ENCODE results near the gene TSSK2. TPM values are rescaled to one million over a fixed set of nuclear protein-coding genes. Genes with fewer than 3 reads are reported as not detected.

TSSK2 gene
- total RNA-seq, 2 donors from 2014 or later, result 8.0 TPM; not detected in 1

GRCh38 chr22:19174106-19175025 is 43.3 kb downstream of the TSSK2 start:
- Histone ChIP-seq H3K36me3 (no peaks in the 10 kb centered on the region), H3K27me3 (replicated peaks; ENCODE audit: insufficient read depth) (no peaks in the 10 kb centered on the region), H3K4me1 (replicated peaks) (peaks cover 20% of the 10 kb centered on the region), H3K9me3 (no peaks in the 10 kb centered on the region), H3K4me3 (no peak overlapping the region), H3K27ac (no peak overlapping the region)
- 54% methylated on average over 10 of the region's 14 CpGs for WGBS
- intact Hi-C loops (cut with DNase I), result loop anchor here (5.0 kb wide), 1 partner anchor 118 kb away; the partner anchor contains the start of gene CLTCL1
- DNase-seq (ENCODE audit: low spot score), result no peak
- TF ChIP-seq POLR2A (IDR thresholded peaks at IDR 0.05) (no peak), POLR2AphosphoS5 (IDR thresholded peaks at IDR 0.05) (no peak)
- TF ChIP-seq, protein P1, sequence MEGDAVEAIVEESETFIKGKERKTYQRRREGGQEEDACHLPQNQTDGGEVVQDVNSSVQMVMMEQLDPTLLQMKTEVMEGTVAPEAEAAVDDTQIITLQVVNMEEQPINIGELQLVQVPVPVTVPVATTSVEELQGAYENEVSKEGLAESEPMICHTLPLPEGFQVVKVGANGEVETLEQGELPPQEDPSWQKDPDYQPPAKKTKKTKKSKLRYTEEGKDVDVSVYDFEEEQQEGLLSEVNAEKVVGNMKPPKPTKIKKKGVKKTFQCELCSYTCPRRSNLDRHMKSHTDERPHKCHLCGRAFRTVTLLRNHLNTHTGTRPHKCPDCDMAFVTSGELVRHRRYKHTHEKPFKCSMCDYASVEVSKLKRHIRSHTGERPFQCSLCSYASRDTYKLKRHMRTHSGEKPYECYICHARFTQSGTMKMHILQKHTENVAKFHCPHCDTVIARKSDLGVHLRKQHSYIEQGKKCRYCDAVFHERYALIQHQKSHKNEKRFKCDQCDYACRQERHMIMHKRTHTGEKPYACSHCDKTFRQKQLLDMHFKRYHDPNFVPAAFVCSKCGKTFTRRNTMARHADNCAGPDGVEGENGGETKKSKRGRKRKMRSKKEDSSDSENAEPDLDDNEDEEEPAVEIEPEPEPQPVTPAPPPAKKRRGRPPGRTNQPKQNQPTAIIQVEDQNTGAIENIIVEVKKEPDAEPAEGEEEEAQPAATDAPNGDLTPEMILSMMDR (IDR thresholded peaks at IDR 0.05), result no peak

DNA sequence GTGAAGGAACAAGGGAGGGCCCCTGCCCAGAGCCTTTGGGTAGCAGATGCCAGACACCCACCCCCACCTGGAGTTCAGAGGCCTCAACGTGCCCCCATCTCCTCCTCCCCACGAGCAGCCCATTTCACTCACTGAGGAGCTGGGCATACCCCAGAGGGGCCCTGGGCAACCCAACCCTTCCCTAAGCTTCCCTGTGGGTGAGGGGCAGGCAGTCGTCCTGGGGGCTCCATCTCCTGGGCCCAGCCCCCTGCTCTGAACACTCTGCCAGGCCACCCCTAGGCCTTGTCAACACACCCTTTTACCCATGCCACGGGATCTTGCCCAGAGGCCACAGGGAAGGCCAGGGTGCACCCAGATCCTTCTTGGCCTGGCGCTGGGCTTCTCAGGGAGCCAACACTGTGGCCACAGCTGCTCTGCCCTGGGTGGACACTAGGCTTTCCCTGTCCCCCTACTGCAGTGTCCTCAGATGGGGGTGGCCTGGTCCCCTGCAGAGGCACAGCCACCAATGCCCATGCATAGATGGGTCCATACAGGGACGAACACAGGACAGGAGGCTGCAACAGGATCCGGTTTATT is 44.0 kb downstream of the TSSK2 start:
- Histone ChIP-seq H3K4me1 (replicated peaks) (peaks cover 20% of the 10 kb centered on the region), H3K36me3 (no peaks in the 10 kb centered on the region), H3K27ac (no peak overlapping the region), H3K4me3 (no peak overlapping the region), H3K9me3 (no peaks in the 10 kb centered on the region), H3K27me3 (replicated peaks; ENCODE audit: insufficient read depth) (no peaks in the 10 kb centered on the region)
- intact Hi-C loops (cut with DNase I), result loop anchor here (5.0 kb wide), 1 partner anchor 117 kb away; the partner anchor contains the start of gene CLTCL1
- TF ChIP-seq POLR2A (IDR thresholded peaks at IDR 0.05), result no peak
- TF ChIP-seq, protein P1 (IDR thresholded peaks at IDR 0.05), result no peak
- no peak for TF ChIP-seq POLR2AphosphoS5 (IDR thresholded peaks at IDR 0.05)
- no peak for DNase-seq (ENCODE audit: low spot score)
- 68% methylated on average over 7 of the region's 7 CpGs for WGBS

GRCh38 chr22:19175602-19176174 is 44.6 kb downstream of the TSSK2 start:
- Histone ChIP-seq H3K27me3 (replicated peaks; ENCODE audit: insufficient read depth) (no peaks in the 10 kb centered on the region), H3K27ac (no peak overlapping the region), H3K4me3 (no peak overlapping the region), H3K9me3 (no peaks in the 10 kb centered on the region), H3K4me1 (replicated peaks) (peaks cover 20% of the 10 kb centered on the region), H3K36me3 (no peaks in the 10 kb centered on the region)
- no peak for TF ChIP-seq POLR2AphosphoS5 (IDR thresholded peaks at IDR 0.05)
- TF ChIP-seq POLR2A (IDR thresholded peaks at IDR 0.05), result no peak
- TF ChIP-seq, protein P1 (IDR thresholded peaks at IDR 0.05), result no peak
- intact Hi-C loops (cut with DNase I), result loop anchor here (5.0 kb wide), 1 partner anchor 117 kb away; the partner anchor contains the start of gene CLTCL1
- no peak for DNase-seq (ENCODE audit: low spot score)
- 80% methylated on average over 15 of the region's 21 CpGs for WGBS

GRCh38 chr22:19176175-19176643 is 45.1 kb downstream of the TSSK2 start:
- Histone ChIP-seq H3K9me3 (no peaks in the 10 kb centered on the region), H3K4me1 (replicated peaks) (peaks cover 20% of the 10 kb centered on the region), H3K36me3 (no peaks in the 10 kb centered on the region), H3K4me3 (no peak overlapping the region), H3K27ac (no peak overlapping the region), H3K27me3 (replicated peaks; ENCODE audit: insufficient read depth) (no peaks in the 10 kb centered on the region)
- intact Hi-C loops (cut with DNase I), result loop anchor here (5.0 kb wide), 1 partner anchor 116 kb away; the partner anchor contains the start of gene CLTCL1
- 67% methylated on average over 12 of the region's 12 CpGs for WGBS
- TF ChIP-seq POLR2A (IDR thresholded peaks at IDR 0.05) (no peak), POLR2AphosphoS5 (IDR thresholded peaks at IDR 0.05) (no peak)
- DNase-seq (ENCODE audit: low spot score), result no peak

GRCh38 chr22:19176732-19177131 is 45.6 kb downstream of the TSSK2 start:
- H3K9me3 ChIP-seq, result no peaks in the 10 kb centered on the region
- no peak for DNase-seq (ENCODE audit: low spot score)
- H3K4me3 ChIP-seq, result no peak overlapping the region
- WGBS, result 81% methylated on average over 8 of the region's 12 CpGs
- H3K27ac ChIP-seq, result no peak overlapping the region
- no peaks in the 10 kb centered on the region for H3K27me3 ChIP-seq (replicated peaks; ENCODE audit: insufficient read depth)
- no peaks in the 10 kb centered on the region for H3K36me3 ChIP-seq
- TF ChIP-seq, protein P1 (IDR thresholded peaks at IDR 0.05), result no peak
- TF ChIP-seq POLR2AphosphoS5 (IDR thresholded peaks at IDR 0.05) (no peak), POLR2A (IDR thresholded peaks at IDR 0.05) (no peak)
- intact Hi-C loops (cut with DNase I), result loop anchor here (5.0 kb wide), 1 partner anchor 116 kb away; the partner anchor contains the start of gene CLTCL1
- peaks cover 20% of the 10 kb centered on the region for H3K4me1 ChIP-seq (replicated peaks)
